CD4-positive, alpha-beta T cell treated with Interleukin-15 for 1 hour (primary cell): ENCODE measurements around the gene SCLY.

Experiments
- DNase-seq: peaks from one replicate; pipeline ENCODE4 v3.0.0-alpha.2; 2020

Gene SCLY

GRCh38 chr2:238128534-238129001, 67.8 kb downstream of the SCLY start:
- DNase-seq = no peak

- DNase-seq = no peak
These were observed 68.6 kb downstream of the SCLY start for GRCh38 chr2:238129166-238130010.

GRCh38 chr2:238130111-238130695, 69.4 kb downstream of the SCLY start:
- no peak for DNase-seq

GRCh38 chr2:238130696-238131628, 70.2 kb downstream of the SCLY start:
- no peak for DNase-seq

GRCh38 chr2:238131761-238132462, 71.1 kb downstream of the SCLY start:
- DNase-seq = no peak

- DNase-seq = no peak
These were observed 72.0 kb downstream of the SCLY start for GRCh38 chr2:238132463-238133450.

GRCh38 chr2:238133499-238134392, 72.9 kb downstream of the SCLY start:
- DNase-seq = no peak

GRCh38 chr2:238134393-238134785, 73.6 kb downstream of the SCLY start:
- DNase-seq = no peak

- no peak for DNase-seq
These were observed 74.9 kb downstream of the SCLY start for GRCh38 chr2:238135601-238136150.

- peak; percentile 76 for DNase-seq
These were observed 76.2 kb downstream of the SCLY start for GRCh38 chr2:238136820-238137537.

- DNase-seq = no peak
These were observed 77.1 kb downstream of the SCLY start for GRCh38 chr2:238137885-238138284.

- no peak for DNase-seq
These were observed 77.8 kb downstream of the SCLY start, which contains the start of gene KLHL30 for GRCh38 chr2:238138331-238139195. Gene KLHL30, plus strand, starts transcription at chr2:238138668. Its CDS starts 2,087 bp downstream, at chr2:238140755.

- DNase-seq = no peak
These were observed 78.6 kb downstream of the SCLY start for GRCh38 chr2:238139196-238140039.

GRCh38 chr2:238140040-238140439, 79.2 kb downstream of the SCLY start:
- no peak for DNase-seq

- no peak for DNase-seq
These were observed 80.1 kb downstream of the SCLY start for GRCh38 chr2:238140721-238141540.
